SJSA1 (cell line): ENCODE results near the gene TWIST2. TPM values are rescaled to one million over a fixed set of nuclear protein-coding genes. Genes with fewer than 3 reads are reported as not detected.

Experiments
- DNase-seq, 2 experiments: peaks; one replicate each; pipeline ENCODE4 v3.0.0-alpha.2; 2015 to 2020; ENCODE audit warnings: low spot score in 2 of 2, low read depth in 1 of 2
- H3K27ac ChIP-seq: fragments of 250-450 bp; sonication (Bioruptor Pico); 2 replicates; pipeline ENCODE4 v1.5.1; 2020; ENCODE audit warnings: mild to moderate bottlenecking, moderate library complexity
- H3K27me3 ChIP-seq: fragments of 250-450 bp; sonication (Bioruptor Pico); replicated peaks from 2 replicates; pipeline ENCODE4 v1.5.1; 2020; ENCODE audit warnings: mild to moderate bottlenecking, moderate library complexity
- H3K36me3 ChIP-seq: fragments of 250-450 bp; sonication (Bioruptor Pico); 2 replicates; pipeline ENCODE4 v1.5.1; 2020; ENCODE audit warnings: mild to moderate bottlenecking
- H3K4me1 ChIP-seq: fragments of 250-450 bp; sonication (Bioruptor Pico); replicated peaks from 2 replicates; pipeline ENCODE4 v1.6.1; 2021; ENCODE audit warnings: mild to moderate bottlenecking
- H3K4me3 ChIP-seq: fragments of 250-450 bp; sonication (Bioruptor Pico); 2 replicates; pipeline ENCODE4 v1.5.1; 2020; ENCODE audit warnings: mild to moderate bottlenecking
- H3K9me3 ChIP-seq: fragments of 250-450 bp; sonication (Bioruptor Pico); replicated peaks from 2 replicates; pipeline ENCODE4 v1.5.1; 2020; ENCODE audit warnings: mild to moderate bottlenecking
- total RNA-seq: library from RNA; depleted of rRNA; stranded (reverse); fragments of >200 nt; shearing (Covaris generic); gene quantifications from 2 replicates; pipeline ENCODE4 v1.2.3, GENCODE V29; 2014

TWIST2 gene
- total RNA-seq, 1 experiment from 2014 or later: 32.6 TPM

DNA sequence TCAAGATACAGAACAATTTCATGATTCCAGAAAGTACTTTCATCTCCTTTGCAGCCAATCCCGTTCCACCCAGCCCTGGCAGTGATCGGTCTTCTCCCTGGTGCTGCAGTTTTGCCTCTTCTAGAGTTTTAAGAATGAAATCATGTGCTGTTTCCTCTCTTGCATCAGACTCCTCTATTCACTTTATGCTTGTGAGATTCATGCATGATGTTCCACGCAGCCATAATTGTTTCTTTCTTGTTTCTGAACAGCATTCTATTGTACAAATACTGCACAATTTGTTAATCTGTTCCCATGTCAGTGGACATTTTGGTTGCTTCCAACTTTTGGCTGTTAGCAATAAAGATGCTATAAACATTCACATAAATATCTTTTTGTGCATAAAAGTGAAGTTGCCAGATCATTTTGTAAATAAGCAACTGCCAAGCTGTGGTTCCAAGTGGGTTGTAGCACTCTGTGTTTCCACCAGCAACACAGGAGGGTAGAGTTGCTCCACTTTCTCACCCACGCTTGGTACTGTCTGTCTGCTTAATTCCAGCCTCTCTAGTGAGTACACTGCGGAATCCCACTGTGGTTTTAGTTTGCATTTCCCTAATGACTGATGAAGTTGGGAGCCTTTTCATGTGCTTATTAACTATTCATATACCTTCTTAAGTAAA, 104.5 kb downstream of the TWIST2 start:
- Histone ChIP-seq H3K36me3 (no peaks in the 10 kb centered on the region), H3K4me1 (peaks cover 30% of the 10 kb centered on the region), H3K9me3 (no peaks in the 10 kb centered on the region), H3K4me3 (no peak overlapping the region), H3K27me3 (no peaks in the 10 kb centered on the region), H3K27ac (no peak overlapping the region)
- DNase-seq: no peak

DNA sequence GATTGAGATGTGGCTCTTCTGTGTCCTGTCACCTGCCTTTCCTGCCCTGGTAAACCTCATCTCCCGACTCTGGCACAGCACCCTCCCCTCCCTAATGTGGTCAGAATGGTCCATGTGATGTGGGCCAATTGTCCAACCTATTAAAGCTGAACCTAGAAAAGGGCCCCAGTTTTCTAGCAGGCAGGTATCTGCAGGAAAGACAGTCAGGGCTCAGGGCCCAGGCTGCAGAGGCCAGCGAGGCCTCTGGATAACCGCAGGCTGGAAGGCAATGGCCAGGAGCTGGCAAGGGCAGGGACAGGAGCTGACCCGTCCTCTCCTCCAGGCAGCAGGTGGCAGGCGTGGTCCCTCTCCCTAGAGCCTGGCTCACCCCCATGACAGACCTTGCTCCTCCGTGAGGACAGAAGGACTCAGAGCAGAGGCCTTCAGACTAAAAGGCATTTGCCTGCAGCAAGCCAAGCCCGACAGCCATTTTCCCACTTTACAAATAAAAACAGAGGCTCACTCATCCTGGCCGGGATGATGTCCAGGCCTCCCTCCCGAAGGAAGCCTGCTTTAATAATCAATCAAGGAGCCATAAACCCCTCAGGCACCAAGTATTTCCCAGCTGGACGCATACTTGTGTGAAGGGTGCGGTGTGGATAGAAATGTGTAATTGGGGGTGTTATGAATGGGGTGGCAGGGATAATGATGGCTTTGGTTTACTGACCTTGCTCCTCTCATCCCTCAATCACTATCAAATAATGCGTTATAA, 107.1 kb downstream of the TWIST2 start:
- no peak overlapping the region for H3K27ac ChIP-seq
- no peak overlapping the region for H3K4me3 ChIP-seq
- peaks cover 5% of the 10 kb centered on the region for H3K4me1 ChIP-seq
- H3K27me3 ChIP-seq: no peaks in the 10 kb centered on the region
- H3K9me3 ChIP-seq: no peaks in the 10 kb centered on the region
- no peaks in the 10 kb centered on the region for H3K36me3 ChIP-seq
- DNase-seq: peak in 1 of 2 experiments; percentile 25

DNA sequence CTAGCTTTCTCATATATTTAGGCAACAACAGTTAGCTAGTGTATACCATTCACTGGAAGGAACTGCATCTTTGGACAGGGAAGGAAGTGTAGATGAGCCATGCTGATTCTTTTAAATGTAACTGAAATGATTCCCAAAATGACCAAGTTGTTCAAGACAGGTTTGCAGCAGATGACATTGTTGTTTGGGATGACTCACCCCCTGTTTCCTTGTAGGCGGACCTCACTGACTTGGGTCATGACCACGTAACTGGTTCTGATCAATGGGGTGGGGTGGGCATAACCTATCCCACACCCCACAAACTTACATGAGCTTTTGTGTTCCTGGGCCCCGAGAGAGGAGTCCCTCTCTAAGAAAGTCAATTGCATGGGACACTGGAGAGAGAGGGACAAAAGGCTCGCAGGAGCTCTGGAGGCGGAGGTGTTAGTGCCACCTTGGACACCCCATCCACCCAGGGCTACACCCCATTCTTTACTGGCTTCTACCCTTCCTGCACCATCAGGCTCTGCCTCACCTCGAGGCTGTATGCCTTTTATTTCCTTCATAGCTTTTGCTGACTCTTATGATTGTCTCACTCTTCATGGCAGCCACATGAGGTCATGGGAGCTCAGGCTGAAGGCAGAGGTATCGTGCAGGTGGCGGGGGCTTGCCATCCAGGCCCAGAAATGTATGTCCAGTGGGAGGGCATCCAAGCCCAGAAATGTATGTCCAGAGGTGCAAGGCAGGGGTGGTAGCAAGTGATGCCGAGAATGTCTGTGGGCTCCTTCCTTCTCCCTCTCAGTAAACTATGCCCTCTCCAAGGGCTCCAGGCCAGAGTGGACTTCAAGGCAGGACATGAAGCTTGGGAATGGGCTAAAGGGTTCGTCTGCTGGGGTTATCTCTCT, 108.0 kb downstream of the TWIST2 start:
- Histone ChIP-seq H3K27me3 (no peaks in the 10 kb centered on the region), H3K4me3 (no peak overlapping the region), H3K36me3 (no peaks in the 10 kb centered on the region), H3K4me1 (0 out of 2 replicates have a peak, but pooled peaks cover 4% of the 10 kb centered on the region), H3K9me3 (no peaks in the 10 kb centered on the region), H3K27ac (no peak overlapping the region)
- DNase-seq: peak in 1 of 2 experiments; percentile 29

DNA sequence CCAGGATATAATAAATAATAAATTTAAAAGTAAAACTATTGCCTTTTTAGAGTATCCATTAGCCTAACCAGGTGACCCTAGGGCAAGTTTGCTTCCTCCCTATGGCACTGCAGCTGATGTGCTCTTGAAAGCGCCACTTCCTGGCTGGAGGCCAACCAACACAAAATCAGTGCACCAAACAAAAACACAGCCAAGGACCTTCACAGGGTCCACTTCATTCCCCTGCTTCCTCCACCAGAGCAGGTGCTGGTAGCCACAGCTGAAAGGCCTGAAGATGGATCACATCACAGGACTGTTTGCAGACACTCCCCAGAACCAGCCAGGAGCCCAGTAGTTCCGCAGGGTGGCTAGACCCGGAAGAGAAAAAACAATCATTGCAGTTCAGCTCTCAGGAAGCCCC, 108.8 kb downstream of the TWIST2 start:
- Histone ChIP-seq H3K9me3 (no peaks in the 10 kb centered on the region), H3K27ac (no peak overlapping the region), H3K36me3 (no peaks in the 10 kb centered on the region), H3K4me1 (0 out of 2 replicates have a peak, but pooled peaks cover 4% of the 10 kb centered on the region), H3K4me3 (no peak overlapping the region), H3K27me3 (no peaks in the 10 kb centered on the region)
- peak in 1 of 2 experiments; percentile 25 for DNase-seq
